HepG2 (cell line): ENCODE results near the gene ARHGEF4. TPM values are rescaled to one million over a fixed set of nuclear protein-coding genes. Genes with fewer than 3 reads are reported as not detected.

Experiments used
- ATAC-seq: fragments of 200-7000 bp; cut with Tn5 transposase; 3 replicates; pipeline ENCODE4 v1.9.1; 2020; ENCODE audit warnings: mild to moderate bottlenecking, moderate library complexity
- BruUV-seq: library from RNA; stranded (reverse); fragments of 400-500 nt; replicated peaks from 2 replicates; lab custom pipeline; 2021; lab: Mats Ljungman, UMichigan
- CTCF ChIA-PET: fragments of 300-600 bp; formaldehyde crosslinking; extraction: SDS; loops from one replicate; lab custom pipeline; 2021; ENCODE audit warnings: low total read pairs, inconsistent platforms, low intra/inter-chr PET ratio; lab: Yijun Ruan, JAX
- POLR2A ChIA-PET: fragments of 350-600 bp; sonication (Branson Sonifier 250); formaldehyde crosslinking; loops from one replicate; lab custom pipeline; 2020; ENCODE audit warnings: antibody characterized with exemption, inconsistent platforms; lab: Yijun Ruan, JAX
- DNase-seq: peaks from one replicate; pipeline ENCODE4 v3.0.0-alpha.2; 2015; ENCODE audit warnings: low spot score
- FAIRE-seq: peaks from 3 replicates; lab custom pipeline; 2011; peaks lifted over from hg19 to GRCh38; lab: Jason Lieb, UNC
- H2AFZ ChIP-seq: one replicate; pipeline ENCODE4 v1.6.1; 2011; ENCODE audit warnings: low read length, inconsistent platforms
- H3K27ac ChIP-seq: fragments of 300-600 bp; 3 replicates; pipeline ENCODE4 v1.8.0; 2011; ENCODE audit warnings: mixed run types, mild to moderate bottlenecking, mixed read lengths, low read length, inconsistent platforms; ENCODE audit not compliant: insufficient read depth; ENCODE audit errors: extremely low read length
- H3K27me3 ChIP-seq, 2 experiments: fragments of 200-600 bp in 1 of 2; 2 replicates in 1 of 2; 3 replicates in 1 of 2; pipeline versions ENCODE4 v1.6.0 to v1.8.0; 2011; ENCODE audit warnings: low read length in 2 of 2, mild to moderate bottlenecking in 2 of 2, moderate library complexity in 2 of 2, inconsistent platforms in 1 of 2; ENCODE audit not compliant: insufficient read depth in 2 of 2, control insufficient read depth in 1 of 2
- H3K36me3 ChIP-seq, 2 experiments: fragments of 200-600 bp in 1 of 2; replicated peaks in 1 of 2; 2 replicates in 1 of 2; 3 replicates in 1 of 2; pipeline versions ENCODE4 v1.5.1 to v1.8.0; 2011; ENCODE audit warnings: low read length in 2 of 2, inconsistent platforms in 1 of 2; ENCODE audit not compliant: insufficient read depth in 2 of 2, control insufficient read depth in 1 of 2
- H3K4me1 ChIP-seq: 2 replicates; pipeline ENCODE4 v1.5.1; 2012; ENCODE audit warnings: low read length, inconsistent platforms; ENCODE audit not compliant: insufficient read depth
- H3K4me2 ChIP-seq: 2 replicates; pipeline ENCODE4 v1.6.0; 2011; ENCODE audit warnings: low read depth, low read length, inconsistent platforms
- H3K4me3 ChIP-seq, 3 experiments: fragments of 200-600 bp in 1 of 3; sonication (generic), shearing (Covaris generic) in 1 of 3; replicated peaks in 1 of 3; 2 replicates each; pipeline ENCODE4 v1.5.1; 2011 to 2016; ENCODE audit warnings: low read length in 3 of 3, inconsistent platforms in 2 of 3, low read depth in 2 of 3, mild to moderate bottlenecking in 2 of 3, control low read depth in 1 of 3, mixed read lengths in 1 of 3; ENCODE audit not compliant: insufficient read depth in 1 of 3
- H3K79me2 ChIP-seq: one replicate; pipeline ENCODE4 v1.6.1; 2011; ENCODE audit warnings: low read length, inconsistent platforms; ENCODE audit not compliant: insufficient read depth
- H3K9ac ChIP-seq: 2 replicates; pipeline ENCODE4 v1.6.0; 2011; ENCODE audit warnings: mild to moderate bottlenecking, low read depth, low read length, inconsistent platforms; ENCODE audit not compliant: insufficient read depth
- H3K9me3 ChIP-seq: 2 replicates; pipeline ENCODE4 v1.5.1; 2012; ENCODE audit warnings: mild to moderate bottlenecking, low read length
- H4K20me1 ChIP-seq: 2 replicates; pipeline ENCODE4 v1.6.0; 2011; ENCODE audit warnings: inconsistent platforms, mild to moderate bottlenecking, low read length, moderate library complexity; ENCODE audit not compliant: insufficient read depth
- AGO2 ChIP-seq: fragments of 200-400 bp; formaldehyde crosslinking; optimal IDR thresholded peaks from 2 replicates; pipeline ENCODE3; 2017; ENCODE audit warnings: mild to moderate bottlenecking, low read depth, low read length, moderate library complexity
- HDAC6 ChIP-seq: fragments of 200-600 bp; sonication (generic); IDR thresholded peaks from 2 replicates; pipeline ENCODE4 v1.7.0; 2017; ENCODE audit warnings: mild to moderate bottlenecking, antibody characterized with exemption, low read length, low read depth
- POLR2A ChIP-seq, 2 experiments: IDR thresholded peaks; 2 replicates each; pipeline ENCODE4 v1.6.1; 2011; ENCODE audit warnings: low read depth in 2 of 2, low read length in 2 of 2, mild to moderate bottlenecking in 1 of 2, moderate library complexity in 1 of 2; ENCODE audit not compliant: insufficient read depth in 1 of 2
- POLR2G ChIP-seq: fragments of 200-400 bp; formaldehyde crosslinking; IDR thresholded peaks from 2 replicates; pipeline ENCODE4 v1.6.1; 2018; ENCODE audit warnings: mild to moderate bottlenecking, low read depth, low read length, moderate library complexity
- RBM22 ChIP-seq: fragments of 200-400 bp; formaldehyde crosslinking; optimal IDR thresholded peaks from 2 replicates; pipeline ENCODE3; 2017; ENCODE audit warnings: mild to moderate bottlenecking, low read length, moderate library complexity
- SMAD3 ChIP-seq: sonication (generic); formaldehyde crosslinking; IDR thresholded peaks from 2 replicates; pipeline ENCODE4 v1.4.0; 2020; ENCODE audit warnings: missing genetic modification reagents
- ZNF839 ChIP-seq: sonication (generic); formaldehyde crosslinking; IDR thresholded peaks from 2 replicates; pipeline ENCODE4 v1.4.0; 2020; ENCODE audit warnings: missing genetic modification reagents, mild to moderate bottlenecking, borderline replicate concordance
- WGBS: methylation state at CpG from one replicate; pipeline ENCODE4 v1.1.6; 2017; ENCODE audit warnings: low lambda C conversion rate; 5-methylcytosine and 5-hydroxymethylcytosine counted together
- in situ Hi-C: cut with HindIII; loops from 2 replicates; pipeline ENCODE4 v1.10.0; 2017; ENCODE audit warnings: low pct_unique_long_range_greater_than_20kb; ENCODE audit not compliant: extremely low pct_ligation_motif_present
- intact Hi-C: fragments of 100-400 bp; cut with micrococcal nuclease; formaldehyde crosslinking; loops from one replicate; pipeline ENCODE4 v1.10.0; 2022; ENCODE audit not compliant: unreplicated experiment
- polyA plus RNA-seq, 8 experiments: library from polyadenylated mRNA; depleted of rRNA in 3 of 8; stranded (reverse) in 7 of 8; unstranded in 1 of 8; fragments of >200 nt; fragmentation: Illumina TruSeq in 4 of 8; extraction: Trizol in 4 of 8; gene quantifications; 2 replicates each; pipeline versions ENCODE4 v1.2.1 to v1.2.3, GENCODE V29; 2011 to 2016; ENCODE audit warnings: low read depth in 4 of 8, missing spikeins in 1 of 8, mixed read lengths in 1 of 8; ENCODE audit not compliant: insufficient read depth in 1 of 8
- total RNA-seq, 5 experiments: library from RNA; depleted of rRNA; stranded (reverse); fragments of >200 nt; fragmentation: Illumina TruSeq; extraction: Trizol; gene quantifications; 2 replicates each; pipeline ENCODE4 v1.2.3, GENCODE V29; 2016; ENCODE audit warnings: low read depth in 1 of 5
- TF ChIP-seq, protein P1 (sequence below): sonication (generic); formaldehyde crosslinking; IDR thresholded peaks from 2 replicates; pipeline ENCODE4 v1.4.0; 2020; ENCODE audit warnings: missing genetic modification reagents
- TF ChIP-seq, protein P2 (sequence below): sonication (generic); formaldehyde crosslinking; IDR thresholded peaks from 2 replicates; pipeline ENCODE4 v1.4.0; 2020; ENCODE audit warnings: missing genetic modification reagents; ENCODE audit errors: not compliant biosample characterization
- TF ChIP-seq, protein P3 (sequence below): sonication (generic); formaldehyde crosslinking; conservative IDR thresholded peaks from 2 replicates; pipeline ENCODE4 v1.4.0; 2020; ENCODE audit warnings: mild to moderate bottlenecking, missing genetic modification reagents, moderate library complexity

Gene ARHGEF4
- total and polyA plus RNA-seq, 2 of the 13 experiments (the other 11 are each of a cell fraction or from before 2014, with no cell fraction given), result 0.11 to 0.13 TPM

DNA sequence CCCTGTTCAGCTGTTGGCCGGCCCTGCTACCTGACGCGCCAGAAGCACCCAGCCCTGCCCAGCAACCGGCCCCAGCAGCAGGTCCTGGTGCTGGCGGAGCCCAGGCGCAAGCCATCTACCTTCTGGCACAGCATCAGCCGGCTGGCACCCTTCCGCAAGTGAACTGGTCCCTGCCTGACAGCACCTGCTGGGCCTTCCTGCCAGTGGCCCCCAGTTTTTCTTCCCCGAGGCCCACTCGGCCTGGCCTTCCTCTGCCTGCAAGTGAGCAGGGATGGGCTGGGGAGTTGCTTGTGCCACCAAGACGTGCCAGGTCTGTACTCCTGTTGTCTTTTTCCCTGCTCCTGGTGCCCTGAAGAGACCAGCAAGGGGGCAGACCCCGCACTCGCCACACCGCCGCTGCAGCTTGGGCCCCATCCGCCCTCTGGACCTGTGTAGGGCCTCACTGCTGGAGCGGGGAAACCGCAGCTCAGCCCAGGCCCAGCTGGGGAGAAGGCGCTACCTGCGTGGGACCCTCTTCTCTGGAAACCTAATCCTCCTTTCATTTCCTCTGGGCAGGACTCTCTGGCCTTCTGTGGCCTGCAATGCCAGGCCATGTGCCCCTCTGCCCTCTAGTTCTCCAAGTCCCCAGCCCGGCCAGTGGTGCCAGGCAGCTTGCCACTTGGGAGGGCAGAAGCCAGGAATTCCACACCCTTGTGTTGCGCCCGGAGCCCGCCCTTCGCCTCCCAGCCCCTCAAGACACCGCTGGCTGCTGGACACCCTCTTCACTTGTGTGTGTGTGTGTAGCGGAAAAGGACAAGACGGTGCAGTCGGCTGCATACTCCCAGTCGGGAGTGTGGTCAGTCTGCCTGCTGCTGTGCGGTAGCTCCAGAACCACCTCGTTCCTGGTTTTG is 209.6 kb downstream of the ARHGEF4 start (continued):
- no peak for TF ChIP-seq ZNF839

DNA sequence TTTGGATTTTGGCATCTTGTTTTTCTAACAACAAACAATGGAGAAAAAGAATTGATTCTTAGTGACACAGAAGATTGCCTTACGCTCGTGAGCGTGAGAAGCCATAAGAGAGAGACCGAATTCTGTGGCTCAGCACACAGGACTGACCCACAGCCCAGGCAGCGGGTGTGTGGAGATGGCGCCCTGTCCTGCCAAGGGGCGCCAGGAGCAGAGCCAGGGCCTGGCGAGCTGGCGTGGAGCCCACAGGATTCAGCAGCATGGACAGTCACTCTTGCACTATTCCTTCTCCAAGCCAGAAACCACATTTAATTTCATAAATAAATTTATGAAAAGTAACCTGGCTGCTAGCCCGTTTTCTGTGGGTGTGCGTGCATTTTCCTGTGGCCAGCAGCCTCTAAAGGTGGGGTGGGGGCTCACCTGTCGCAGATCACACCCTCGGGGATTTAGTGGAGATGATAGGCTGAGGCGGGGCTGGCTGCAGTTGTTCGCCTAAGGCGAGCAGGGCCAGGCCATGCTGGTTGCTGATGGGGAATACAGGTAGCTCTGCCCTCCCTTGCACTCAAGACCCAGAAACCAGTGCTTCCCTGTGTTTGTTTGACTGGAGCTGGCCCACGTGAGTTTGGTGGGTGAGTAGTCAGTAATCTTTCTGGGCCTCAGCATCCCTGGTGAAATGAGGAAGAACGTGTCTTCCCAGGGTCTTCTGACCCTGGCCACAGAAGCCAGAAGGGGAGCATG is 210.4 kb downstream of the ARHGEF4 start:
- no peak overlapping the region for H2AFZ ChIP-seq
- no peak for ATAC-seq
- ChIA-PET POLR2A (no interaction called here), CTCF (no interaction called here)
- no peak for DNase-seq
- H3K36me3 ChIP-seq, result peaks cover 35 to 53% of the 10 kb centered on the region in 2 experiments
- no peak for FAIRE-seq
- H3K79me2 ChIP-seq, result no peaks in the 10 kb centered on the region
- no peak overlapping the region for H3K9ac ChIP-seq
- H3K4me2 ChIP-seq, result no peak overlapping the region
- WGBS, result 96% methylated on average over 17 of the region's 18 CpGs
- TF ChIP-seq POLR2A (IDR thresholded peaks at IDR 0.05; ENCODE audit: insufficient read depth in 1 of 2, low read depth in 2 of 2, low read length in 2 of 2) (0 out of 4 replicates have a peak, but pooled peaks of 1 of the 2 experiments have one; percentile 14), POLR2G (peak; percentile 52), HDAC6 (no peak), AGO2 (peak; percentile 23), SMAD3 (CRISPR knock-in tag) (no peak), RBM22 (peak; percentile 13)
- TF ChIP-seq, protein P1, sequence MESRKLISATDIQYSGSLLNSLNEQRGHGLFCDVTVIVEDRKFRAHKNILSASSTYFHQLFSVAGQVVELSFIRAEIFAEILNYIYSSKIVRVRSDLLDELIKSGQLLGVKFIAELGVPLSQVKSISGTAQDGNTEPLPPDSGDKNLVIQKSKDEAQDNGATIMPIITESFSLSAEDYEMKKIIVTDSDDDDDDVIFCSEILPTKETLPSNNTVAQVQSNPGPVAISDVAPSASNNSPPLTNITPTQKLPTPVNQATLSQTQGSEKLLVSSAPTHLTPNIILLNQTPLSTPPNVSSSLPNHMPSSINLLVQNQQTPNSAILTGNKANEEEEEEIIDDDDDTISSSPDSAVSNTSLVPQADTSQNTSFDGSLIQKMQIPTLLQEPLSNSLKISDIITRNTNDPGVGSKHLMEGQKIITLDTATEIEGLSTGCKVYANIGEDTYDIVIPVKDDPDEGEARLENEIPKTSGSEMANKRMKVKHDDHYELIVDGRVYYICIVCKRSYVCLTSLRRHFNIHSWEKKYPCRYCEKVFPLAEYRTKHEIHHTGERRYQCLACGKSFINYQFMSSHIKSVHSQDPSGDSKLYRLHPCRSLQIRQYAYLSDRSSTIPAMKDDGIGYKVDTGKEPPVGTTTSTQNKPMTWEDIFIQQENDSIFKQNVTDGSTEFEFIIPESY (CRISPR knock-in tag), result 0 out of 2 replicates have a peak, but pooled peaks have one; percentile 47
- TF ChIP-seq, protein P2, sequence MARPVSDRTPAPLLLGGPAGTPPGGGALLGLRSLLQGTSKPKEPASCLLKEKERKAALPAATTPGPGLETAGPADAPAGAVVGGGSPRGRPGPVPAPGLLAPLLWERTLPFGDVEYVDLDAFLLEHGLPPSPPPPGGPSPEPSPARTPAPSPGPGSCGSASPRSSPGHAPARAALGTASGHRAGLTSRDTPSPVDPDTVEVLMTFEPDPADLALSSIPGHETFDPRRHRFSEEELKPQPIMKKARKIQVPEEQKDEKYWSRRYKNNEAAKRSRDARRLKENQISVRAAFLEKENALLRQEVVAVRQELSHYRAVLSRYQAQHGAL (CRISPR knock-in tag), result no peak
- TF ChIP-seq, protein P3, sequence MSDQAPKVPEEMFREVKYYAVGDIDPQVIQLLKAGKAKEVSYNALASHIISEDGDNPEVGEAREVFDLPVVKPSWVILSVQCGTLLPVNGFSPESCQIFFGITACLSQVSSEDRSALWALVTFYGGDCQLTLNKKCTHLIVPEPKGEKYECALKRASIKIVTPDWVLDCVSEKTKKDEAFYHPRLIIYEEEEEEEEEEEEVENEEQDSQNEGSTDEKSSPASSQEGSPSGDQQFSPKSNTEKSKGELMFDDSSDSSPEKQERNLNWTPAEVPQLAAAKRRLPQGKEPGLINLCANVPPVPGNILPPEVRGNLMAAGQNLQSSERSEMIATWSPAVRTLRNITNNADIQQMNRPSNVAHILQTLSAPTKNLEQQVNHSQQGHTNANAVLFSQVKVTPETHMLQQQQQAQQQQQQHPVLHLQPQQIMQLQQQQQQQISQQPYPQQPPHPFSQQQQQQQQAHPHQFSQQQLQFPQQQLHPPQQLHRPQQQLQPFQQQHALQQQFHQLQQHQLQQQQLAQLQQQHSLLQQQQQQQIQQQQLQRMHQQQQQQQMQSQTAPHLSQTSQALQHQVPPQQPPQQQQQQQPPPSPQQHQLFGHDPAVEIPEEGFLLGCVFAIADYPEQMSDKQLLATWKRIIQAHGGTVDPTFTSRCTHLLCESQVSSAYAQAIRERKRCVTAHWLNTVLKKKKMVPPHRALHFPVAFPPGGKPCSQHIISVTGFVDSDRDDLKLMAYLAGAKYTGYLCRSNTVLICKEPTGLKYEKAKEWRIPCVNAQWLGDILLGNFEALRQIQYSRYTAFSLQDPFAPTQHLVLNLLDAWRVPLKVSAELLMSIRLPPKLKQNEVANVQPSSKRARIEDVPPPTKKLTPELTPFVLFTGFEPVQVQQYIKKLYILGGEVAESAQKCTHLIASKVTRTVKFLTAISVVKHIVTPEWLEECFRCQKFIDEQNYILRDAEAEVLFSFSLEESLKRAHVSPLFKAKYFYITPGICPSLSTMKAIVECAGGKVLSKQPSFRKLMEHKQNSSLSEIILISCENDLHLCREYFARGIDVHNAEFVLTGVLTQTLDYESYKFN (CRISPR knock-in tag), result no peak
- H3K4me3 ChIP-seq, result no peak overlapping the region
- intact Hi-C loops (no loop called here), in situ Hi-C loops (no loop called here)
- no peaks in the 10 kb centered on the region for H3K27me3 ChIP-seq
- H3K27ac ChIP-seq, result no peak overlapping the region
- no peaks in the 10 kb centered on the region for H3K4me1 ChIP-seq
- no peaks in the 10 kb centered on the region for H3K9me3 ChIP-seq
- H4K20me1 ChIP-seq, result peaks cover 2% of the 10 kb centered on the region
- BruUV-seq, result no TSS peak
